ENCODE results near the gene UNC5A.
A peak's percentile ranks its signal among the peaks of the same experiment; 100 is the strongest.

UNC5A gene

GRCh38 chr5:176846335-176847140 lies 36.2 kb downstream of the UNC5A start (continued):
- no peak for TF ChIP-seq ZNF26 (tag by site-specific recombination; IDR thresholded peaks at IDR 0.05)
- TF ChIP-seq TCF7L2 (IDR thresholded peaks at IDR 0.05; ENCODE audit: borderline replicate concordance, low read depth, low read length), result no peak
- no peak for TF ChIP-seq ZNF175 (tag by site-specific recombination; IDR thresholded peaks at IDR 0.05)
- no peak for TF ChIP-seq ZNF561 (tag by site-specific recombination; IDR thresholded peaks at IDR 0.05; ENCODE audit: borderline replicate concordance)
- TF ChIP-seq ZNF114 (tag by site-specific recombination; IDR thresholded peaks at IDR 0.05), result no peak
- no peak for TF ChIP-seq ZNF629 (tag by site-specific recombination; IDR thresholded peaks at IDR 0.05)
- TF ChIP-seq ZBTB8A (tag by site-specific recombination; IDR thresholded peaks at IDR 0.05), result no peak
- TF ChIP-seq KLF9 (tag by site-specific recombination; IDR thresholded peaks at IDR 0.05; ENCODE audit: low read depth), result no peak
- peak; percentile 60 for TF ChIP-seq SP3 (tag by site-specific recombination; IDR thresholded peaks at IDR 0.05)
- peak; percentile 45; the same call in 1 of the 2 replicates for TF ChIP-seq SP7 (tag by site-specific recombination; IDR thresholded peaks at IDR 0.05)
- peak; percentile 47; the same call in 1 of the 2 replicates for TF ChIP-seq SCRT2 (tag by site-specific recombination; IDR thresholded peaks at IDR 0.05)
- no peak for TF ChIP-seq ZNF747 (tag by site-specific recombination; IDR thresholded peaks at IDR 0.05)
- TF ChIP-seq ZNF768 (tag by site-specific recombination; IDR thresholded peaks at IDR 0.05), result no peak
- no peak for TF ChIP-seq INSM2 (tag by site-specific recombination; IDR thresholded peaks at IDR 0.05)

GRCh38 chr5:176847148-176847547 lies 36.8 kb downstream of the UNC5A start:
- no peak overlapping the region for H3K27ac ChIP-seq (ENCODE audit: extremely low read depth, low read depth, low read length)
- ChIA-PET CTCF (no interaction called here), POLR2A (no interaction called here)
- no peak for TF ChIP-seq ZNF830 (tag by site-specific recombination; IDR thresholded peaks at IDR 0.05; ENCODE audit: low read depth)
- TF ChIP-seq SETDB1 (IDR thresholded peaks at IDR 0.05; ENCODE audit: insufficient read length, low read length), result no peak
- TF ChIP-seq ZNF501 (tag by site-specific recombination; IDR thresholded peaks at IDR 0.05), result no peak
- no peak for TF ChIP-seq GLIS1 (tag by site-specific recombination; IDR thresholded peaks at IDR 0.05)
- TF ChIP-seq ZNF585B (tag by site-specific recombination; IDR thresholded peaks at IDR 0.05), result no peak
- no peak for TF ChIP-seq ZNF311 (tag by site-specific recombination; IDR thresholded peaks at IDR 0.05; ENCODE audit: borderline replicate concordance)
- TF ChIP-seq ZNF488 (tag by site-specific recombination; IDR thresholded peaks at IDR 0.05), result no peak
- TF ChIP-seq ELK4 (IDR thresholded peaks at IDR 0.05; ENCODE audit: borderline replicate concordance, low read depth, low read length), result no peak
- no peak for TF ChIP-seq ZNF148 (tag by site-specific recombination; IDR thresholded peaks at IDR 0.05; ENCODE audit: borderline replicate concordance)
- TF ChIP-seq ZNF175 (tag by site-specific recombination; IDR thresholded peaks at IDR 0.05), result no peak
- TF ChIP-seq ZBTB1 (tag by site-specific recombination; IDR thresholded peaks at IDR 0.05), result no peak
- TF ChIP-seq ZNF624 (tag by site-specific recombination; IDR thresholded peaks at IDR 0.05), result no peak
- TF ChIP-seq RBAK (tag by site-specific recombination; IDR thresholded peaks at IDR 0.05), result no peak
- H3K36me3 ChIP-seq (ENCODE audit: control insufficient read depth in 2 of 2, insufficient read depth in 1 of 2, low read length in 2 of 2), result no peaks in the 10 kb centered on the region
- H3K4me3 ChIP-seq (ENCODE audit: low read depth, low read length), result no peak overlapping the region
- no peaks in the 10 kb centered on the region for H3K9me3 ChIP-seq (ENCODE audit: control insufficient read depth, insufficient read depth, low read depth, low read length)
- H3K4me1 ChIP-seq (ENCODE audit: control insufficient read depth, insufficient read depth, low read length), result peaks cover 7% of the 10 kb centered on the region
